ENCODE results near the gene HOGA1. TPM values are rescaled to one million over a fixed set of nuclear protein-coding genes. Genes with fewer than 3 reads are reported as not detected.

Gene HOGA1
- total RNA-seq, 3 donors from 2014 or later (not counting 1 experiment from before 2014, with no cell fraction given) = not detected

DNA sequence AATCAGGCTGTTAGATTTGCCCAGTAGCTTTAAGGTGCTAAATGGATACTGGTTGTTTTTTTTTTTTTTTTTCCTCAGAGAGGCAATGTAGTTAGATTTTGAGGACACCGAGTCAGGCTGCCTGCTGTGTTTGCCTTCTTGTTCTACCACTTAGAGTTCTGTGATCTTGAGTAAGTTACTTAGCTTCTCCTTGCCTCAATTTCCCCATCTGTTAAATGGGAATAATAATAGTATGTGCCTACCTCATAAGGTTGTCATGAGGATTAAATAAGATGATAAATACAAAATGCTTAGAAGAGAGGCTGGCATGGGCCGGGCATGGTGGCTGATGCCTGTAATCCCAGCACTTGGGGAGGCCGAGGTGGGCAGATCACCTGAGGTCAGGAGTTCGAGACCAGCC lies 34.5 kb downstream of the HOGA1 start:
- Mint-ChIP-seq H3K9me3 (no peaks in the 10 kb centered on the region), H3K4me3 (no peak overlapping the region), H3K27me3 (ENCODE audit: low read depth in 2 of 2) (no peaks in the 10 kb centered on the region), H3K36me3 (no peaks in the 10 kb centered on the region), H3K27ac (no peak overlapping the region), H3K4me1 (no peaks in the 10 kb centered on the region)
- ATAC-seq (no peak), DNase-seq (no peak)
- WGBS (ENCODE audit: insufficient coverage) = 100% methylated on average over 1 of the region's 4 CpGs
- intact Hi-C loops (cut with micrococcal nuclease) = no loop called here
- H3K27ac ChIP-seq (ENCODE audit: low read length) = no peak overlapping the region
- TF ChIP-seq, protein P1, sequence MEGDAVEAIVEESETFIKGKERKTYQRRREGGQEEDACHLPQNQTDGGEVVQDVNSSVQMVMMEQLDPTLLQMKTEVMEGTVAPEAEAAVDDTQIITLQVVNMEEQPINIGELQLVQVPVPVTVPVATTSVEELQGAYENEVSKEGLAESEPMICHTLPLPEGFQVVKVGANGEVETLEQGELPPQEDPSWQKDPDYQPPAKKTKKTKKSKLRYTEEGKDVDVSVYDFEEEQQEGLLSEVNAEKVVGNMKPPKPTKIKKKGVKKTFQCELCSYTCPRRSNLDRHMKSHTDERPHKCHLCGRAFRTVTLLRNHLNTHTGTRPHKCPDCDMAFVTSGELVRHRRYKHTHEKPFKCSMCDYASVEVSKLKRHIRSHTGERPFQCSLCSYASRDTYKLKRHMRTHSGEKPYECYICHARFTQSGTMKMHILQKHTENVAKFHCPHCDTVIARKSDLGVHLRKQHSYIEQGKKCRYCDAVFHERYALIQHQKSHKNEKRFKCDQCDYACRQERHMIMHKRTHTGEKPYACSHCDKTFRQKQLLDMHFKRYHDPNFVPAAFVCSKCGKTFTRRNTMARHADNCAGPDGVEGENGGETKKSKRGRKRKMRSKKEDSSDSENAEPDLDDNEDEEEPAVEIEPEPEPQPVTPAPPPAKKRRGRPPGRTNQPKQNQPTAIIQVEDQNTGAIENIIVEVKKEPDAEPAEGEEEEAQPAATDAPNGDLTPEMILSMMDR (IDR thresholded peaks at IDR 0.05) = no peak
- H3K4me3 ChIP-seq (ENCODE audit: low read length) = no peak overlapping the region
- H3K9me3 ChIP-seq (ENCODE audit: control insufficient read depth, insufficient read depth, low read length) = no peaks in the 10 kb centered on the region
- H3K36me3 ChIP-seq (ENCODE audit: control insufficient read depth, insufficient read depth, low read length) = no peaks in the 10 kb centered on the region
- H3K4me1 ChIP-seq (ENCODE audit: control insufficient read depth, insufficient read depth, low read length) = no peaks in the 10 kb centered on the region
- H3K27me3 ChIP-seq (ENCODE audit: control insufficient read depth, insufficient read depth, low read length) = no peaks in the 10 kb centered on the region

DNA sequence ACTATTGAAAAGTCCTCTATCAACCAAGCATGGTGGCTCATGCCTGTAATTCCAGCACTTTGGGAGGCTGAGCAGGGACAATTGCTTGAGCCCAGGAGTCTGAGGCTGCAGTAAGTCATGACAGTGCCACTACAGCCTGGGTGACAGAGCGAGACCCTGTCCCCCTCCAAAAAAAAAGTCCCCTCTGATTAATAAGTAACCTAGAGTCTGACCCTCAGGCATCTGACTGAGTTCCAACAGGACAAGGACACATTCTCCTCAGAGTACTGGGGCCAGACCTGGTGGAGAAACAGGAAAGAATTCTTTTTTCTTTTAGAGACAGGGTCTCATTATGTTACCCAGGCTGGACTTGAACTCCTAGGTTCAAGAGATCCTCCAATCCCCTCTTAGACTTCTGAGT lies 39.1 kb downstream of the HOGA1 start:
- Mint-ChIP-seq H3K4me3 (no peak overlapping the region), H3K27me3 (ENCODE audit: low read depth in 2 of 2) (no peaks in the 10 kb centered on the region), H3K36me3 (no peaks in the 10 kb centered on the region), H3K4me1 (no peaks in the 10 kb centered on the region), H3K27ac (no peak overlapping the region), H3K9me3 (no peaks in the 10 kb centered on the region)
- intact Hi-C loops (cut with micrococcal nuclease) = no loop called here
- no peak overlapping the region for H3K27ac ChIP-seq (ENCODE audit: low read length)
- no peaks in the 10 kb centered on the region for H3K27me3 ChIP-seq (ENCODE audit: control insufficient read depth, insufficient read depth, low read length)
- H3K36me3 ChIP-seq (ENCODE audit: control insufficient read depth, insufficient read depth, low read length) = no peaks in the 10 kb centered on the region
- TF ChIP-seq, protein P1 (IDR thresholded peaks at IDR 0.05) = no peak
- no peak overlapping the region for H3K4me3 ChIP-seq (ENCODE audit: low read length)
- WGBS (ENCODE audit: insufficient coverage) = 88% methylated on average over 1 of the region's 1 CpG
- H3K9me3 ChIP-seq (ENCODE audit: control insufficient read depth, insufficient read depth, low read length) = no peaks in the 10 kb centered on the region
- ATAC-seq = no peak
- no peak for DNase-seq
- no peaks in the 10 kb centered on the region for H3K4me1 ChIP-seq (ENCODE audit: control insufficient read depth, insufficient read depth, low read length)

DNA sequence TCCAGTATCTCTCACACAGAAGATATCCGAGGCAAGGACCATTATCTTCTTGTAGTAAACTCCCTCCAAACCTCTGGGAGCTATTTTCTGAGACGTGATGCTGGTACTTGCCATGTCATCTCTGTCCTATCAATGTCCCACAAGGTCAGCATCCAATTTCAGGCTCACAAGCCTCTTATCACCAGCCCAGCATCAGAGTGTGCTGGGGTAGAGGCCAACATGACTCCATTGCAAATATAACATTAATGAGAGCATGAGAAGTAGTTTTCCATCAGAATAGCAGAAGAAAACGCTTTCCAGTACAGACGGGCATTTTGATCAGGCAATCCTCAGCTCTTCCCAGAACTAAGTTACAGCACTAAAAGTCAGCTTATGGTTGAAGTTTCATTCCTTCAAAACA lies 43.5 kb downstream of the HOGA1 start:
- H3K9me3 Mint-ChIP-seq = no peaks in the 10 kb centered on the region
- no peaks in the 10 kb centered on the region for H3K27me3 ChIP-seq (ENCODE audit: control insufficient read depth, insufficient read depth, low read length)
- DNase-seq (no peak), ATAC-seq (no peak)
- no peak overlapping the region for H3K4me3 Mint-ChIP-seq
- TF ChIP-seq, protein P1 (IDR thresholded peaks at IDR 0.05) = no peak
- no peak overlapping the region for H3K4me3 ChIP-seq (ENCODE audit: low read length)
- H3K27ac Mint-ChIP-seq = no peak overlapping the region
- no peak overlapping the region for H3K27ac ChIP-seq (ENCODE audit: low read length)
- WGBS (ENCODE audit: insufficient coverage) = 90% methylated on average over 4 of the region's 4 CpGs
- H3K9me3 ChIP-seq (ENCODE audit: control insufficient read depth, insufficient read depth, low read length) = no peaks in the 10 kb centered on the region
- H3K4me1 Mint-ChIP-seq = peaks cover 1 to 4% of the 10 kb centered on the region in 2 donors
- H3K36me3 Mint-ChIP-seq = no peaks in the 10 kb centered on the region
- H3K36me3 ChIP-seq (ENCODE audit: control insufficient read depth, insufficient read depth, low read length) = no peaks in the 10 kb centered on the region
- peaks cover 2% of the 10 kb centered on the region for H3K4me1 ChIP-seq (ENCODE audit: control insufficient read depth, insufficient read depth, low read length)
- H3K27me3 Mint-ChIP-seq (ENCODE audit: low read depth in 2 of 2) = no peaks in the 10 kb centered on the region
- intact Hi-C loops (cut with micrococcal nuclease) = no loop called here

- H3K27ac ChIP-seq (ENCODE audit: low read length) = no peak overlapping the region
- no peaks in the 10 kb centered on the region for H3K36me3 Mint-ChIP-seq
- intact Hi-C loops (cut with micrococcal nuclease) = no loop called here
- ATAC-seq (no peak), DNase-seq (no peak)
- no peak overlapping the region for H3K27ac Mint-ChIP-seq
- no peaks in the 10 kb centered on the region for H3K27me3 ChIP-seq (ENCODE audit: control insufficient read depth, insufficient read depth, low read length)
- H3K9me3 Mint-ChIP-seq = no peaks in the 10 kb centered on the region
- WGBS (ENCODE audit: insufficient coverage) = 89% methylated on average over 3 of the region's 3 CpGs
- peaks cover 6 to 9% of the 10 kb centered on the region in 2 donors for H3K4me1 Mint-ChIP-seq
- H3K4me3 ChIP-seq (ENCODE audit: low read length) = no peak overlapping the region
- H3K9me3 ChIP-seq (ENCODE audit: control insufficient read depth, insufficient read depth, low read length) = no peaks in the 10 kb centered on the region
- H3K4me3 Mint-ChIP-seq = no peak overlapping the region
- TF ChIP-seq, protein P1 (IDR thresholded peaks at IDR 0.05) = no peak
- H3K4me1 ChIP-seq (ENCODE audit: control insufficient read depth, insufficient read depth, low read length) = peaks cover 6% of the 10 kb centered on the region
- H3K27me3 Mint-ChIP-seq (ENCODE audit: low read depth in 2 of 2) = peaks cover 1 to 3% of the 10 kb centered on the region in 2 donors
- no peaks in the 10 kb centered on the region for H3K36me3 ChIP-seq (ENCODE audit: control insufficient read depth, insufficient read depth, low read length)
These were observed 44.0 kb downstream of the HOGA1 start for GRCh38 chr10:97628228-97628627.
